VCaP (cell line): Measurements from ENCODE around the gene DNASE1L1.

Source experiments
- H3K27ac ChIP-seq: fragments of 450-650 bp; 2 replicates; pipeline ENCODE4 v1.5.1; 2017
- CTCF ChIP-seq: fragments of 450-650 bp; conservative IDR thresholded peaks from 2 replicates; pipeline ENCODE4 v1.5.1; 2017; ENCODE audit warnings: mild to moderate bottlenecking, moderate library complexity

Gene DNASE1L1

GRCh38 chrX:154382483-154383069, 26.5 kb downstream of the DNASE1L1 start:
- TF ChIP-seq CTCF, result no peak
- H3K27ac ChIP-seq, result no peak overlapping the region

GRCh38 chrX:154381271-154381670, 27.8 kb downstream of the DNASE1L1 start:
- no peak for TF ChIP-seq CTCF
- H3K27ac ChIP-seq, result no peak overlapping the region

GRCh38 chrX:154380787-154381186, 28.3 kb downstream of the DNASE1L1 start:
- peak overlapping the region; percentile 91; the same call in 1 of the 2 replicates for H3K27ac ChIP-seq
- TF ChIP-seq CTCF, result no peak

- peak overlapping the region; percentile 91 for H3K27ac ChIP-seq
- no peak for TF ChIP-seq CTCF
Observed at GRCh38 chrX:154380153-154380552, 28.9 kb downstream of the DNASE1L1 start.

- no peak for TF ChIP-seq CTCF
Observed at GRCh38 chrX:154379569-154379951, 29.5 kb downstream of the DNASE1L1 start.

GRCh38 chrX:154378799-154379568, 30.1 kb downstream of the DNASE1L1 start, which contains the start of gene EMD:
TSS of gene EMD (plus strand) at chrX:154379295. CDS start at chrX:154379485, 190 bp downstream.
- no peak for TF ChIP-seq CTCF
- H3K27ac ChIP-seq, result peak within 1 kb of the TSS; percentile 92

More at GRCh38 chrX:154379569-154379951, 29.5 kb downstream of the DNASE1L1 start:
- H3K27ac ChIP-seq, result peak overlapping the region; percentile 91

- peak overlapping the region; percentile 92 for H3K27ac ChIP-seq
- no peak for TF ChIP-seq CTCF
Observed at GRCh38 chrX:154378059-154378798, 30.8 kb downstream of the DNASE1L1 start.
